H1 (cell line): ENCODE data around the gene MTMR1. TPM values are rescaled to one million over a fixed set of nuclear protein-coding genes. Genes with fewer than 3 reads are reported as not detected.

Source experiments
- CTCF ChIA-PET: fragments of 300-600 bp; sonication (Branson Sonifier 250); formaldehyde crosslinking; loops from one replicate; lab custom pipeline; 2021; ENCODE audit not compliant: partially characterized antibody; lab: Charles Lee
- POLR2A ChIA-PET: fragments of 300-600 bp; sonication (Branson Sonifier 250); formaldehyde crosslinking; loops from one replicate; lab custom pipeline; 2021; ENCODE audit warnings: inconsistent platforms; ENCODE audit not compliant: partially characterized antibody; lab: Charles Lee
- DNase-seq, 2 experiments: peaks; one replicate each; pipeline versions ENCODE4 v3.0.0 to v3.0.0-alpha.2; 2010 to 2022; ENCODE audit warnings: low spot score in 2 of 2, low read depth in 1 of 2, mixed read lengths in 1 of 2
- FAIRE-seq: peaks from 2 replicates; lab custom pipeline; 2011; peaks lifted over from hg19 to GRCh38; lab: Jason Lieb, UNC
- H2AFZ ChIP-seq: 2 replicates; pipeline ENCODE4 v1.8.1; 2012; ENCODE audit warnings: low read length, inconsistent platforms
- H2AK5ac ChIP-seq: 2 replicates; pipeline ENCODE4 v1.6.1; 2013; ENCODE audit warnings: low read depth, low read length
- H2BK120ac ChIP-seq: replicated peaks from 2 replicates; pipeline ENCODE3; 2013; ENCODE audit warnings: low read depth, low read length, inconsistent platforms
- H2BK12ac ChIP-seq: 2 replicates; pipeline ENCODE4 v1.6.1; 2013; ENCODE audit warnings: low read depth, low read length
- H2BK15ac ChIP-seq: 2 replicates; pipeline ENCODE4 v1.6.1; 2013; ENCODE audit warnings: low read length
- H2BK20ac ChIP-seq: 2 replicates; pipeline ENCODE4 v1.6.1; 2013; ENCODE audit warnings: low read length
- H2BK5ac ChIP-seq: 2 replicates; pipeline ENCODE4 v1.6.1; 2013; ENCODE audit warnings: low read depth, low read length
- H3K14ac ChIP-seq: 2 replicates; pipeline ENCODE4 v1.6.1; 2013; ENCODE audit warnings: inconsistent platforms; ENCODE audit not compliant: insufficient read length
- H3K18ac ChIP-seq: 2 replicates; pipeline ENCODE4 v1.6.1; 2013; ENCODE audit warnings: low read length; ENCODE audit errors: extremely low read depth
- H3K23ac ChIP-seq: 2 replicates; pipeline ENCODE4 v1.6.1; 2013; ENCODE audit warnings: inconsistent platforms; ENCODE audit not compliant: insufficient read length
- H3K23me2 ChIP-seq: 2 replicates; pipeline ENCODE4 v1.6.1; 2013; ENCODE audit warnings: low read depth, low read length
- H3K27ac ChIP-seq: 2 replicates; pipeline ENCODE4 v1.6.1; 2011; ENCODE audit warnings: low read depth, low read length, inconsistent platforms
- H3K27me3 ChIP-seq, 4 experiments: replicated peaks in 1 of 4; 1 replicate in 1 of 4; 2 replicates in 3 of 4; pipeline versions ENCODE4 v1.6.1 to v1.8.1; 2011 to 2013; ENCODE audit warnings: low read length in 3 of 4, mild to moderate bottlenecking in 3 of 4, inconsistent platforms in 2 of 4, mixed read lengths in 2 of 4, moderate library complexity in 1 of 4; ENCODE audit not compliant: control insufficient read depth in 3 of 4, insufficient read depth in 3 of 4; ENCODE audit errors: extremely low read depth in 1 of 4
- H3K36me3 ChIP-seq, 4 experiments: 2 replicates each; pipeline versions ENCODE4 v1.6.1 to v1.8.1; 2011 to 2013; ENCODE audit warnings: mild to moderate bottlenecking in 4 of 4, low read length in 3 of 4, moderate library complexity in 2 of 4, control low read depth in 1 of 4, inconsistent platforms in 1 of 4; ENCODE audit not compliant: insufficient read depth in 4 of 4, control insufficient read depth in 2 of 4
- H3K4ac ChIP-seq: replicated peaks from 2 replicates; pipeline ENCODE3; 2013; ENCODE audit warnings: low read length, low read depth, mixed read lengths, inconsistent platforms; ENCODE audit not compliant: insufficient read length
- H3K4me1 ChIP-seq, 4 experiments: replicated peaks in 1 of 4; 1 replicate in 1 of 4; 2 replicates in 3 of 4; pipeline versions ENCODE4 v1.6.1 to v1.8.1; 2011 to 2013; ENCODE audit warnings: low read length in 3 of 4, inconsistent platforms in 2 of 4, mixed read lengths in 1 of 4; ENCODE audit not compliant: insufficient read depth in 4 of 4, control insufficient read depth in 3 of 4
- H3K4me2 ChIP-seq, 2 experiments: 2 replicates each; pipeline versions ENCODE4 v1.6.1 to v1.8.1; 2011 to 2013; ENCODE audit warnings: low read depth in 2 of 2, low read length in 2 of 2, control low read depth in 1 of 2, inconsistent platforms in 1 of 2, mild to moderate bottlenecking in 1 of 2; ENCODE audit not compliant: insufficient read depth in 1 of 2
- H3K4me3 ChIP-seq, 4 experiments: fragments of 200-600, 300-600 bp in 1 of 4; sonication (generic), shearing (Covaris generic), sonication (Bioruptor Twin) in 1 of 4; 2 replicates each; pipeline versions ENCODE4 v1.5.1 to v1.8.1; 2011 to 2016; ENCODE audit warnings: low read length in 4 of 4, low read depth in 3 of 4, control low read depth in 2 of 4, inconsistent platforms in 2 of 4, mild to moderate bottlenecking in 2 of 4, mixed read lengths in 1 of 4, moderate library complexity in 1 of 4; ENCODE audit not compliant: insufficient read depth in 2 of 4; ENCODE audit errors: extremely low read depth in 1 of 4
- H3K56ac ChIP-seq: replicated peaks from 2 replicates; pipeline ENCODE3; 2013; ENCODE audit warnings: low read depth, mild to moderate bottlenecking, mixed read lengths, low read length, inconsistent platforms; ENCODE audit not compliant: insufficient read length
- H3K79me1 ChIP-seq: 2 replicates; pipeline ENCODE4 v1.6.1; 2013; ENCODE audit warnings: low read depth, low read length, control low read depth
- H3K79me2 ChIP-seq, 2 experiments: 2 replicates each; pipeline versions ENCODE4 v1.6.1 to v1.8.1; 2012 to 2013; ENCODE audit warnings: low read length in 2 of 2, mild to moderate bottlenecking in 2 of 2, inconsistent platforms in 1 of 2; ENCODE audit not compliant: insufficient read depth in 2 of 2, control insufficient read depth in 1 of 2
- H3K9ac ChIP-seq, 4 experiments: replicated peaks in 1 of 4; 1 replicate in 1 of 4; 2 replicates in 3 of 4; pipeline versions ENCODE4 v1.6.1 to v1.8.1; 2011 to 2013; ENCODE audit warnings: low read depth in 3 of 4, low read length in 3 of 4, control low read depth in 2 of 4, mild to moderate bottlenecking in 2 of 4, moderate library complexity in 2 of 4, inconsistent platforms in 1 of 4; ENCODE audit errors: extremely low read depth in 1 of 4
- H3K9me3 ChIP-seq, 2 experiments: 2 replicates each; pipeline versions ENCODE4 v1.6.1 to v1.8.1; 2012 to 2013; ENCODE audit warnings: mild to moderate bottlenecking in 2 of 2, moderate library complexity in 2 of 2, control low read depth in 1 of 2, inconsistent platforms in 1 of 2, low read depth in 1 of 2, low read length in 1 of 2, mixed read lengths in 1 of 2; ENCODE audit not compliant: insufficient read depth in 2 of 2
- H4K20me1 ChIP-seq, 2 experiments: replicated peaks in 1 of 2; 2 replicates each; pipeline versions ENCODE3 to v1.8.1; 2011 to 2013; ENCODE audit warnings: inconsistent platforms in 2 of 2, low read length in 2 of 2, mild to moderate bottlenecking in 1 of 2; ENCODE audit not compliant: insufficient read depth in 2 of 2, control insufficient read depth in 1 of 2
- H4K5ac ChIP-seq: 2 replicates; pipeline ENCODE4 v1.6.1; 2013; ENCODE audit warnings: low read length, low read depth, mixed read lengths, inconsistent platforms; ENCODE audit not compliant: insufficient read length
- H4K8ac ChIP-seq: 2 replicates; pipeline ENCODE4 v1.8.0; 2013; ENCODE audit warnings: mild to moderate bottlenecking, moderate library complexity, low read length, inconsistent platforms; ENCODE audit not compliant: insufficient read depth; ENCODE audit errors: extremely low read depth
- H4K91ac ChIP-seq: replicated peaks from 2 replicates; pipeline ENCODE3; 2013; ENCODE audit warnings: low read length, mixed read lengths, inconsistent platforms; ENCODE audit not compliant: insufficient read length
- BCL11A ChIP-seq, 2 experiments: IDR thresholded peaks; one replicate each; pipeline ENCODE4 v1.6.1; 2011; ENCODE audit warnings: low read depth in 2 of 2, low read length in 2 of 2, mild to moderate bottlenecking in 2 of 2
- CREB1 ChIP-seq: IDR thresholded peaks from 2 replicates; pipeline ENCODE4 v1.6.1; 2012; ENCODE audit warnings: inconsistent platforms
- CTBP2 ChIP-seq: IDR thresholded peaks from 2 replicates; pipeline ENCODE4 v1.7.0; 2011; ENCODE audit warnings: borderline replicate concordance, mild to moderate bottlenecking, moderate library complexity, mixed read lengths, low read length; ENCODE audit not compliant: insufficient read depth, insufficient read length
- EGR1 ChIP-seq: IDR thresholded peaks from 2 replicates; pipeline ENCODE4 v1.6.1; 2011; ENCODE audit warnings: low read depth, low read length, borderline replicate concordance
- FOSL1 ChIP-seq: IDR thresholded peaks from 2 replicates; pipeline ENCODE4 v1.6.1; 2011; ENCODE audit warnings: mild to moderate bottlenecking, low read depth, low read length, moderate library complexity; ENCODE audit not compliant: insufficient read depth
- KDM4A ChIP-seq: IDR thresholded peaks from one replicate; pipeline ENCODE4 v1.7.1; 2012; ENCODE audit warnings: low read depth, mild to moderate bottlenecking, moderate library complexity, low read length, inconsistent platforms; ENCODE audit not compliant: severe bottlenecking
- NANOG ChIP-seq: IDR thresholded peaks from 2 replicates; pipeline ENCODE4 v1.6.1; 2011; ENCODE audit warnings: low read length, low read depth, mild to moderate bottlenecking, inconsistent platforms; ENCODE audit not compliant: insufficient read depth, poor library complexity, severe bottlenecking
- POLR2AphosphoS5 ChIP-seq: IDR thresholded peaks from 2 replicates; pipeline ENCODE4 v1.6.1; 2011; ENCODE audit warnings: low read depth, low read length
- RAD21 ChIP-seq, 2 experiments: IDR thresholded peaks in 1 of 2; conservative IDR thresholded peaks in 1 of 2; 2 replicates each; pipeline ENCODE4 v1.6.1; 2011; ENCODE audit warnings: low read depth in 2 of 2, low read length in 2 of 2, improper control_type of control experiment in 1 of 2, inconsistent platforms in 1 of 2, mild to moderate bottlenecking in 1 of 2, moderate library complexity in 1 of 2
- RNF2 ChIP-seq: fragments of 200-900, 300-1000 bp; sonication (generic); IDR thresholded peaks from 2 replicates; pipeline ENCODE4 v1.7.1; 2016; ENCODE audit warnings: borderline replicate concordance, low read depth, mild to moderate bottlenecking, antibody characterized with exemption, low read length; ENCODE audit not compliant: poor library complexity, severe bottlenecking; ENCODE audit errors: missing control alignments
- SIRT6 ChIP-seq: IDR thresholded peaks from one replicate; pipeline ENCODE4 v1.7.1; 2012; ENCODE audit warnings: low read length, inconsistent platforms
- SRF ChIP-seq: IDR thresholded peaks from 2 replicates; pipeline ENCODE4 v1.6.1; 2011; ENCODE audit warnings: mild to moderate bottlenecking, low read depth, low read length, moderate library complexity
- TCF12 ChIP-seq: IDR thresholded peaks from 2 replicates; pipeline ENCODE4 v1.6.1; 2011; ENCODE audit warnings: low read depth, mild to moderate bottlenecking, low read length
- TEAD4 ChIP-seq: IDR thresholded peaks from 2 replicates; pipeline ENCODE4 v1.6.1; 2012; ENCODE audit warnings: low read depth, low read length, inconsistent platforms, mixed read lengths
- ZNF274 ChIP-seq: IDR thresholded peaks from 2 replicates; pipeline ENCODE4 v1.7.0; 2012; ENCODE audit warnings: low read length, borderline replicate concordance; ENCODE audit errors: extremely low read depth
- WGBS, 2 experiments: shearing (Covaris generic) in 1 of 2; methylation state at CpG; one replicate each; pipeline versions ENCODE4 v1.1.6 to v1.1.7; 2013 to 2015; ENCODE audit warnings: low lambda C conversion rate in 2 of 2, mixed read lengths in 2 of 2, inconsistent platforms in 1 of 2, low coverage in 1 of 2, missing lambda C conversion rate in 1 of 2; ENCODE audit not compliant: insufficient replicate concordance in 2 of 2, insufficient coverage in 1 of 2, insufficient read length in 1 of 2; ENCODE audit errors: extremely low coverage in 1 of 2, missing lambda C conversion rate in 1 of 2; 5-methylcytosine and 5-hydroxymethylcytosine counted together
- polyA plus RNA-seq, 7 experiments: library from polyadenylated mRNA; depleted of rRNA in 3 of 7; stranded (reverse) in 5 of 7; unstranded in 2 of 7; fragments of >200 nt in 5 of 7; fragments of 200-250 nt in 2 of 7; gene quantifications; 1 replicate in 5 of 7; 2 replicates in 1 of 7; 4 replicates in 1 of 7; pipeline versions ENCODE4 v1.2.1 to v1.2.3, GENCODE V29; 2011 to 2013; ENCODE audit warnings: missing spikeins in 2 of 7, mixed read lengths in 2 of 7
- total RNA-seq: library from RNA; stranded (reverse); fragmentation: NEBNext Ultra II Directional; extraction: Animal tissue kit (Norgen Biotek cat#: 25700); gene quantifications from 2 replicates; pipeline ENCODE4 v1.2.1, GENCODE V29; 2021

Gene MTMR1
- total and polyA plus RNA-seq, 2 of the 8 experiments (the other 6 are each of a cell fraction or from before 2014, with no cell fraction given) = 15.1 to 23.8 TPM

- no peak overlapping the region for H3K23ac ChIP-seq
- CTCF ChIA-PET = interaction anchor here (1.3 kb wide), 1 partner anchor 30 kb away, joined by 3 read pairs; no protein-coding TSS in a partner anchor
- 80% methylated on average over 1 of the region's 1 CpG; no CpG with 5 or more reads in 1 of the 2 experiments for WGBS, 2 experiments
- TF ChIP-seq KDM4A (no peak), TEAD4 (no peak), FOSL1 (no peak), POLR2AphosphoS5 (no peak), SIRT6 (no peak), EGR1 (no peak), CREB1 (no peak), RNF2 (no peak), CTBP2 (no peak), SRF (no peak), NANOG (no peak), TCF12 (no peak), ZNF274 (no peak), RAD21 (IDR thresholded peaks at IDR 0.05 in 1 of 2, conservative IDR thresholded peaks at IDR 0.05 in 1 of 2; ENCODE audit: low read depth in 2 of 2, low read length in 2 of 2) (no peak), BCL11A (IDR thresholded peaks at IDR 0.05; ENCODE audit: low read depth in 2 of 2, low read length in 2 of 2) (no peak)
These were observed 113.6 kb downstream of the MTMR1 start for GRCh38 chrX:150806827-150807226.

More at GRCh38 chrX:150806827-150807226, 113.6 kb downstream of the MTMR1 start:
- H2BK120ac ChIP-seq = no peak overlapping the region
- no peak overlapping the region for H3K4ac ChIP-seq
- POLR2A ChIA-PET = no interaction called here
- H3K4me3 ChIP-seq = no peak overlapping the region
- no peaks in the 10 kb centered on the region for H3K79me1 ChIP-seq
- no peak overlapping the region for H2AFZ ChIP-seq
- no peak overlapping the region for H3K18ac ChIP-seq
- H4K5ac ChIP-seq = no peak overlapping the region
- no peaks in the 10 kb centered on the region for H3K23me2 ChIP-seq
- H4K8ac ChIP-seq = no peak overlapping the region
- H4K91ac ChIP-seq = no peak overlapping the region
- H4K20me1 ChIP-seq = no peaks in the 10 kb centered on the region
- no peak overlapping the region for H3K9ac ChIP-seq
- FAIRE-seq (no peak), DNase-seq (no peak)
- no peak overlapping the region for H3K56ac ChIP-seq
- H3K14ac ChIP-seq = no peak overlapping the region
- H2BK5ac ChIP-seq = no peak overlapping the region
- no peaks in the 10 kb centered on the region for H3K36me3 ChIP-seq
- H3K79me2 ChIP-seq = no peaks in the 10 kb centered on the region
- H3K27ac ChIP-seq = no peak overlapping the region
- no peak overlapping the region for H2BK12ac ChIP-seq
- H2AK5ac ChIP-seq = no peak overlapping the region
- no peak overlapping the region for H3K4me2 ChIP-seq
- no peak overlapping the region for H2BK15ac ChIP-seq
- no peaks in the 10 kb centered on the region for H3K4me1 ChIP-seq
- H3K27me3 ChIP-seq = no peaks in the 10 kb centered on the region
- no peaks in the 10 kb centered on the region for H3K9me3 ChIP-seq
- no peak overlapping the region for H2BK20ac ChIP-seq
